HG03354 (cell line): ENCODE data around the gene SDK1.

Experiments used
- ATAC-seq: cut with Tn5 transposase; IDR thresholded peaks from one replicate; pipeline ENCODE4 v1.9.1; 2021; ENCODE audit warnings: mild to moderate bottlenecking; ENCODE audit not compliant: unreplicated experiment, poor library complexity, severe bottlenecking

SDK1 gene

GRCh38 chr7:4070214-4070613, 769.2 kb downstream of the SDK1 start:
- no peak for ATAC-seq

DNA sequence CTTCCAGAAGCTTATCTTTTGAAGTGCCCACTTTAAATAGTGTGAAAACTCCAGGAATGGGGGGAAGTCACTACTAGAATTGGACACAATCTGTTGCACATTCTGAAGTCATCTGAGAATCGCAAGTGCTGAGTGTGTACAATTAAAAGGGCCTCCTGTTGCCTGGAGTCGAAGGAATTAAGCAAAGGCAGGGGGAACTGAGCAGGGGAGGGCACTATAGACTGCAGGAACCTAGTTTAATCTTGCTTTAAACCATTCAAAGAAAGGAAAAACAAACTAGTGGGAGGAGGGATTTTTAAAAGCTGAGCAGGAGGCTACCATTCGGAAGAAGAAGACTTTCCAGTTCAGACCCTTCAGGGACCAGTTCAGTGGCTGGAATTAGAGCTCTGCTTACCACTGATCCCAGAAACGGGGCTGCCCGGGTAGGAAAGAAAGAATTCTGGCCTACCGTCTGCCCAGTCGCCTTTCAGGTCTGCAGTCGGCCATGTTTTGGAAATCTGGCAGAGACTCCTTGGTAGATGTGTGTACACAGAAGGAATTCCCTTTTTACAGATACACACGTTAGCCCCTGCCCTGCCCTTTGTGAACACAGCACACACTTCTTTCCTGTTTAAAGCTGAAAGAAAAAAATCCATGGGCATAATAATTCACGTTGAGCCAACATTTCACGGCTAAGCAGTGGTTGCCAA, 770.5 kb downstream of the SDK1 start:
- ATAC-seq: no peak

- no peak for ATAC-seq
These were observed 771.3 kb downstream of the SDK1 start for GRCh38 chr7:4072161-4072925.

DNA sequence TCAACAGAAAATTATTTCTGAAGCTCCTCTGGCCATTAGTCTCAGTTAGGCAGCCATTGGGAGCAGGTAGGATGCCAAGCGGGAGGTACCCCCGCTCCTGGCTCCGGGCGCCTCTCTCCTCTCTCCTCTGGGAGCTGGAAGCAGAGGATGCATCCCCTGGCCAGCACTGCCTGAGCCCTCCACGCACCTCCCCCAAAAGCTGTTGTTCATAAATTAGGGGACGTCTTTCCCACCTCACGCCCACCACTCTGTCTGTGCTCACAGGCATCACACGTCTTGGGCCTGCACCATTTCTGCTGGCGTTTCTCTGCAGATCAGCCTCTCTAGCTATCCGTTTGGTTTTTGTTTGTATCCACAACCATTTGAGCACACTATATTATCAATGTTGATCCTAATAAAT, 772.0 kb downstream of the SDK1 start:
- ATAC-seq: no peak

GRCh38 chr7:4073750-4074149, 772.7 kb downstream of the SDK1 start:
- ATAC-seq: no peak

GRCh38 chr7:4074407-4074806, 773.4 kb downstream of the SDK1 start:
- ATAC-seq: no peak

DNA sequence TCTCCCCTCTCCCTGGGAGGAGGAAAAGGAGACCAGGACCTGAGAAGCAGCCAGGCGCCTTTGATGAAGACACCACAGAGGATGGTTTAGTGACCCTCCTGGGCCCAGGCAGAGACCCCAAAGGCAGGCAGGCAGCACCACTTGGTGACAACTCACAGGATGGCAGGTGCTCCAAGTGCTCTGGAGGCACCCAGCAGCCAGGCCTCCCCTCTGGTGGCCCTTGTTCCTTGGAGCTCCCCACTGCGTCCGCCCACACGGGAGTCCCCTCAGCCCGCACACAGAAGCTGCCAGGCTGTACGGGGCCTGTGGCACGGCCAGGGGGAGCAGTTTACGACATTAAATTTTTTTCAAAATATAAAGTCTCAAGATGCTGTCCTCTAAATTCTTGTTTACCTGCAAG, 773.9 kb downstream of the SDK1 start:
- no peak for ATAC-seq

GRCh38 chr7:4076701-4077294, 775.7 kb downstream of the SDK1 start:
- no peak for ATAC-seq

- no peak for ATAC-seq
These were observed 776.9 kb downstream of the SDK1 start for GRCh38 chr7:4077980-4078379.

GRCh38 chr7:4078580-4078979, 777.5 kb downstream of the SDK1 start:
- ATAC-seq: no peak

DNA sequence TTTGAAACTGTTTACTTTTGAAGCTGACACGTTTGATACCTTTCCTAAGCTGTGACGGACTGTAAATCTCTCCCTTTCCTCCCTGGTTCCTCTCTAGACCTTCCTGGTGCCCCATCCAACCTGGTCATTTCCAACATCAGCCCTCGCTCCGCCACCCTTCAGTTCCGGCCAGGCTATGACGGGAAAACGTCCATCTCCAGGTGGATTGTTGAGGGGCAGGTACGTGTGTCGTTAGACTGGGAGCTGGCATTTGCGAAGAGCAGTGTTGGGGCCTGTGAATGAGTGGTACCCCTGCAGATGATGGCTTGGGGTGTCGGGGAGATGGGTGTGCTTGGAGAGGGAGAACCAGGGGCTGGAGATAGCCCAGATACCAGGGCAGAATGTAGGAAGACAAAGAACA, 778.3 kb downstream of the SDK1 start:
- ATAC-seq: no peak

GRCh38 chr7:4079956-4080355, 778.9 kb downstream of the SDK1 start:
- no peak for ATAC-seq

- ATAC-seq: no peak
These were observed 779.9 kb downstream of the SDK1 start for GRCh38 chr7:4080954-4081353.

DNA sequence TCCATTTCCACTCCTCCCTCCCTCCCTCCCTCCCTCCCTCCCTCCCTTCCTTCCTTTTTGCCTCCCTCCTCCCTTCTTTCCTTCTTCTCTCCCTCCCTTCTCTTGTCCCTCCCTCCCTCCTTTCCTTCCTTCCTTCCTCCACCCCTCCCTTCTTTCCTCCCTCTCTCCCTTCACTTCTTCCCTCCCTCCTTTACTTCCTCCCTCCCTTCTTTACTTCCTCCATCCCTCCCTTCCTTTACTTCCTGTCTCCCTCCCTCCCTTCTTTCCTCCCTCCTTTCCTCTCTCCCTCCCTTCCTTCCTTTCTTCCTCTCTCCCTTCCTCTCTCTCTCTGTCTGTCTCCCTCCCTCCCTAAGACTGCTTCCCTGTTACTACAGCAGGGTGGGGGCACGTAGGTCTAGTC, 782.5 kb downstream of the SDK1 start:
- no peak for ATAC-seq

DNA sequence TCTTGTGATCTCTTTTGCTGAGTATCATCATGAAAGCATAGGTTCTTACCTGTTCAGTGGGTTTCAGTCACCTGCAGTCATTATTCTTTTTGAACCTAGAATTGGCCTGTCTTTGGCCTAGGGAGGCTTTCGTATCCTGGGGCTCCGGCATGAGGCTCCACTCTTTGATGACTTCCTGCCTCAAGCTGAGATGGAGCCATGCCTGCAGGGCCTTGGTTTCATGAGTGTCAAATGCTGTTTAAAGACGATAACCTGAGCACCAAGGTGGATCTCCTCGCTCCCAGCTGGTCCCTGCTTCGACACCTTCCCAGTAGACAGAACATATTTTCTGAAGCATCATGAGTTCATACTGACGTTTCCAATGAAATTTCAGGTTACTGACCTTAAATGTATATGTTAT, 783.2 kb downstream of the SDK1 start:
- no peak for ATAC-seq

DNA sequence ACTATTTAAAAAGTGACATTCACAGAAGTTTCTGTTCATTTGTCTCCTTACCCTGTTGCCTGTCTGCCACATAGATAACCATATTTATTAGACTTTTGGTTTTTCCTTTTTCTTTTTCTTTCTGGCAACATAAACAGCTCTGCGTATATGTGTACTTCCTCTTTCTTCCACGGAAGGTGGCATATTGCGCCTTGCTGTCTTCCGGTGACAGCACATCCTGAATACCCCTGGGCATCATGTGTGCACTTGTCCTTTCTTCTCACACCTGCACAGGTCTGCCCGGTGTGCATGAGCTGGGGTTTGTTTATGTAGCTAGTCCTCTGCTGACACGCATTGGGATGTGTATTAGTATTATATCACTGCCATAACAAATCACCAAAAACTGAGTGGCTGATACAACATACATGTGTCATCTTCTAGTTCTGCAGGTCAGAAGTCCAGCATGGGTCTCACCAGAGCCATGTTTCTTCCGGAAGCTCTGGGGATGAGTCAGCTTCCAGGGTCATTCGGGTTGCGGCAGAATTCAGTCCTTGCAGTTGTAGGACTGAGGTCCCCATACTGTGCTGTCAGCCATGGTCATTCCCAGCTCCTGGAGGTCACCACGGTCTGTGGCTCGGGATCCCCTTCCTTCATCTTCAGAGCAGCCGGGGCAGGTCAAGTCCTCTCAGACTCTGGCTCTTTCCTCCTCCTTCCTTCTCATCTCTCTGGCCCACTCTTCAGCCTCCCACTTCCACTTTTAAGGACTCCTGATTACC, 785.1 kb downstream of the SDK1 start:
- ATAC-seq: no peak

DNA sequence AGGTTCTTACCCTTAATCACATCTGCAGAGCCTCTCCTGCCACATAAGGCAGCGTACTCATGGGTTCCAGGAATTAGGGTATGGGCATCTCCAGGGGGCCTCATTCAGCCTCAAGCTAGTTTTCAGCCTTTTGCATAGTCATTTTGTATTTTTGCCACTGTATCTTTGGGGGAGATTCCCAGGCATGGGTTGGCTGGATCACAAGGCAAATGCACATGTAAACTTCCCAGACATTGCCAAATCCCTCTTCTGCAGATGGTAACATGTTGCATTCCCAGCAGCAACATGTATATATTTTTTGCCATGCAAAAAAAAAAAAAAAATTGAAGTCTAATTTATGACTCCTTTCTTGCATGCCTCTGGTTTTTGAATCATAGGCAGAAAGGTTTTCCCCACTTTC, 785.7 kb downstream of the SDK1 start:
- ATAC-seq: no peak

- no peak for ATAC-seq
These were observed 790.7 kb downstream of the SDK1 start for GRCh38 chr7:4091767-4092166.

GRCh38 chr7:4093035-4093434, 792.0 kb downstream of the SDK1 start:
- no peak for ATAC-seq

GRCh38 chr7:4093483-4093882, 792.4 kb downstream of the SDK1 start:
- ATAC-seq: no peak
